Measurements from ENCODE around the gene FDXR.

DNA sequence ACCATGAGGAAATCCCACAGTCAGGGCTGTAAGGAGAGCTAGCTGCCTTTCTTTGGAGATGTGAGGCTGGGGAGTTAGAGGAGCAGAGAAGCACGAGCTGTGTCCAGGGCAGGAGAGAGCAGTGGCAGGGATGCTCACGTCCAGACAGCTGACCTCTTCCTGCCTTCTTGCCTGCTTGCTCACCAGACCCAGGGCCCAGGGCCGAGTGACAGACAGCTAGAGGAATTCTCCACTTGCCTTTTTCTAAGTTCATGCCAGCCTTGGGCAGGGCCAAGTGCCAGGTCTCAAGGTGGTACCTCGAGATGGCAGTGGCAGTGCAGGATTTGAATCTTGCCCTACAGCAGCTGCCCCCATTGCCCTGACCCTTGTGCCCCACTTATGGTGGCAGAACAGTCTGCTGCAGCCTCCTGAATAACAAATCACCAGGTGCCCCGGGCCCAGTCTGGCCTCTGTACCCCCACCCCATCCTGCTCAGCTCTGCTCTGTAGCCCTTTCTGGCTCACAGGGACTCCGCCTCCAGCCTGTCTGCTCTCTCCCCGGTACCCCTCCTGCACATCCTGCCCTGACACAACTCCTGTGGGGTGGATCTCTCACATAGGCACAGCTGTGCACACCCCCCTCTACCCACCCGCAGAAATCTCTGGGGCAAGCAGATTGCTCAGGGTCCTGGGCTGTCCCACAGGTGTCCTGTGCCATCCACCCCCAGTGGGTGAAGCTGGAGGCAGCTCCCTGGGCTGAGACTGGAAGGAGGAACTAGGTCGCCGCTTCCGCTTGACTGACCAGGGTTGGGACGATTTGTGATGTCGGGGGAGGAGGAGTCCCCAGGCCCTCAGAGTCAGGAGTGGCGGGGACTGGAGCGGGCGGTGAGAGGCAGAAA is 39.1 kb downstream of the FDXR start:
- TF ChIP-seq POLR2AphosphoS5 (IDR thresholded peaks at IDR 0.05; ENCODE audit: insufficient read depth in 1 of 2, low read depth in 1 of 2) (no peak), CTCF (IDR thresholded peaks at IDR 0.05) (no peak), POLR2A (IDR thresholded peaks at IDR 0.05) (no peak)

Data from vagina (tissue), 2 donors.